HL-60/S4 treated with retinoic acid at 250 ng/mL for 4 days and 3 days (cell line): ENCODE results near the gene IMPDH1.

Source experiments
- in situ Hi-C: fragments of 300-500 bp; cut with MboI; formaldehyde crosslinking; loops from 2 replicates; pipeline ENCODE4 v1.7.0; 2022; ENCODE audit warnings: low sequenced_read_pairs

The IMPDH1 gene

GRCh38 chr7:128406314-128407232 lies 3.2 kb downstream of the IMPDH1 start:
- in situ Hi-C loops: no loop called here

GRCh38 chr7:128405471-128406313 lies 4.1 kb downstream of the IMPDH1 start:
- in situ Hi-C loops: no loop called here

GRCh38 chr7:128404886-128405470 lies 4.8 kb downstream of the IMPDH1 start:
- in situ Hi-C loops: no loop called here

GRCh38 chr7:128404143-128404681 lies 5.6 kb downstream of the IMPDH1 start:
- in situ Hi-C loops: no loop called here

- in situ Hi-C loops: no loop called here
Measured at GRCh38 chr7:128403676-128404075, 6.1 kb downstream of the IMPDH1 start.

- in situ Hi-C loops: no loop called here
Measured at GRCh38 chr7:128402356-128402755, 7.4 kb downstream of the IMPDH1 start.

GRCh38 chr7:128400566-128400965 lies 9.2 kb downstream of the IMPDH1 start:
- in situ Hi-C loops: no loop called here

- in situ Hi-C loops: no loop called here
Measured at GRCh38 chr7:128399991-128400390, 9.8 kb downstream of the IMPDH1 start.

GRCh38 chr7:128398841-128399135 lies 11.0 kb downstream of the IMPDH1 start:
- in situ Hi-C loops: no loop called here

GRCh38 chr7:128398016-128398840 lies 11.6 kb downstream of the IMPDH1 start:
- in situ Hi-C loops: no loop called here

- in situ Hi-C loops: no loop called here
Measured at GRCh38 chr7:128396357-128396756, 13.4 kb downstream of the IMPDH1 start.

GRCh38 chr7:128395748-128396147 lies 14.0 kb downstream of the IMPDH1 start:
- in situ Hi-C loops: no loop called here

GRCh38 chr7:128394904-128395496 lies 14.8 kb downstream of the IMPDH1 start:
- in situ Hi-C loops: no loop called here

GRCh38 chr7:128393526-128394330 lies 16.1 kb downstream of the IMPDH1 start:
- in situ Hi-C loops: no loop called here

- in situ Hi-C loops: no loop called here
Measured at GRCh38 chr7:128392446-128393327, 17.1 kb downstream of the IMPDH1 start.

- in situ Hi-C loops: no loop called here
Measured at GRCh38 chr7:128391805-128392204, 18.0 kb downstream of the IMPDH1 start.

GRCh38 chr7:128390871-128391565 lies 18.8 kb downstream of the IMPDH1 start:
- in situ Hi-C loops: no loop called here
